ENCODE results near the gene DUS1L.
A peak's percentile ranks its signal among the peaks of the same experiment; 100 is the strongest.

DUS1L gene

DNA sequence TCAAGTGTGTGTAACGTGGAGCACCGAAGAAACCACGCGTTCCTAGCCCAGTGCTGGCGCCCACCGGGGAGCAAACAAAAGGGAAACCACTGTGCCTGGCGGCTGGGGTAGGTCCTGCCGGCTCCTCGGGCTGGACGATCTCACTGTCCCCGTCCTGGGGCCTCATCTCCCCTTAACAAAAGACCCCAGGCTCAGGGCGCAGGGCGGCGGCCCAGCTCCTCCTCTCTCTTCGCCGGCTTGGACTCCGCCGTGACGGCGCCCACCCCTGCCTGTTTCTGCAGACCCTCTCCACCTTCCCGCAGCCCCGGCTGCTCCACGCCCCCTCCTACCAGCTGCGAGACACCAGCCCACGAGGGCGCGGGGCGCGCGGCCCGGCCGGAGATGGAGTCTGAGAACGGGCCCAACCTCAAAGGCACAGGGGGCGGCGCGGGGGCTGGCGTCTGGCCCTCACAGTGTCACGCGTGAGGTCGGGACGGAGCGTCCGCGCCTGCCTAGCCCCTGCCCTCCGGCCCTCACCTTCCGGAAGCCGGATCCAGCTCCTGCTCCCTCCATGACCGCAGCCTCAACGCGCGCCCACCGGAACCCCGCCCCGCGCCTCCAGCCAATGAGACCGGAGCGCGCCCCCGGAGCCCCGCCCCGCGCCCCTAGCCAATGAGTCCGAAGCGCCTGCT is 43.2 kb downstream of the DUS1L start, which contains the start of gene CENPX:
CENPX (minus strand) TSS at position 569 of the 671 bp plus-strand sequence; CDS start at position 552, 17 bp downstream.
- no peak for DNase-seq

- DNase-seq = no peak
These were observed 43.7 kb downstream of the DUS1L start for GRCh38 chr17:82021900-82022309.

- no peak for DNase-seq
These were observed 44.3 kb downstream of the DUS1L start for GRCh38 chr17:82021107-82021899.

DNA sequence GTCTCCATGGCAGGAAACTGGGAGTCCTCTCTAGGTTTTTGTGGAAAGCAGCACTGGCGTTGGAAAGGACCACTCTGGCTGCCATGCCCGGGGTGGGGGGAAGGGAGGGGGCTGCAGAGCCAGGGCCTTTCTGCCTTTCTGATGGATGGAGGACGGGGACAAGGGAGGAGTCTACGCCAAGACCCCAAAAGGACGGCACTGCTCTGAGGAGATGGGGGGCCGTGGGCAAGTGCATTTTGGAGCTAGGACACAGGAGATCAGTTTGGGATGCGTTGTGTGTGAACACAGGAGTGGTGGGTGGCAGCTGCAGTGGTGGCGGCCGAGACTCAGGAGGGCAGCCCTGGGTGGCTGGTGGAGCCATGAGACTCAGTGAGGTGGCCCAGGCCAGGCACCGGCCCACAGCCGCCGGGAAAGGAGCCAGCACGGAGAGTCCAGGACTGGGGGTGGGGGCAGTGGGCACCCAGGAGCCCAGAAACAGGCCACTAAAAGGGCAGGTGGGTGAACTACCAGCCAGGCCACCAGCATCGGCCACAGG is 45.0 kb downstream of the DUS1L start:
- no peak for DNase-seq

GRCh38 chr17:82019690-82020571 is 45.7 kb downstream of the DUS1L start:
- DNase-seq = no peak

DNA sequence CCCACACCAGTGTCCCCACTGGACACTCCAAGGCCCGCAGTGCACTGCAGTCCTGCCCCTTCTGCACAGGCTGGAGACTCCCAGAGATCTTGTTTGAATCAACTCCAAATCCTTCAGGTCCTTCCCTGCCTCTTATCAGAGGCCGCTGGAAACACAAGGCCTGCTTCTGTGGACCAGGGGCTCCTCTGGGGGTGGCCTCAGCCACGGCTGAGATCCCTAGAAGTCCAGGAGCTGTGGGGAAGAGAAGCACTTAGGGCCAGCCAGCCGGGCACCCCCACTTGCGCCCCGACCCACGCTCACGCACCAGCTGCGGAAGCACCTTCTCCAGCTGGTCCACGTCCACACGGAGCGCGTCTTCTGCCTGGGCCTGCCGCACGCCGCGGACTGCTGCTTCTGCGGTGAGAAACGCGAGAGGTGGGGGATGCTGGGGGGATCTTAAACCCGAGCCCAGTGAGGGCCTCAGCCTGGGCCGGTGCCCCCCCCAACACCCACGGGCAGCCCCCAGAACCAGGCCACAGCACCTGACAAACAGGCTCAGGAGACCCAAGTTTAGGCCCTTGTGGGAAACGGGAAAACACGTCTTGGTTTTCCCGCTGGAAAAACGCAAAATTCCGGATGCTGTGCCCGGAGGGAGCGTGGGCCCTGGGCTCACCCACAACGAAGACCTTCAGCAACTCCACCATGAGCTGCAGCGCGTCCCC is 46.5 kb downstream of the DUS1L start:
- no peak for DNase-seq

GRCh38 chr17:82018152-82018988 is 47.2 kb downstream of the DUS1L start:
- DNase-seq = no peak

GRCh38 chr17:82017612-82018151 is 47.9 kb downstream of the DUS1L start:
- no peak for DNase-seq

- DNase-seq = no peak
These were observed 48.6 kb downstream of the DUS1L start for GRCh38 chr17:82016875-82017459.

- DNase-seq = no peak
These were observed 49.3 kb downstream of the DUS1L start for GRCh38 chr17:82016061-82016874.

GRCh38 chr17:82015311-82015971 is 50.2 kb downstream of the DUS1L start:
- no peak for DNase-seq

DNA sequence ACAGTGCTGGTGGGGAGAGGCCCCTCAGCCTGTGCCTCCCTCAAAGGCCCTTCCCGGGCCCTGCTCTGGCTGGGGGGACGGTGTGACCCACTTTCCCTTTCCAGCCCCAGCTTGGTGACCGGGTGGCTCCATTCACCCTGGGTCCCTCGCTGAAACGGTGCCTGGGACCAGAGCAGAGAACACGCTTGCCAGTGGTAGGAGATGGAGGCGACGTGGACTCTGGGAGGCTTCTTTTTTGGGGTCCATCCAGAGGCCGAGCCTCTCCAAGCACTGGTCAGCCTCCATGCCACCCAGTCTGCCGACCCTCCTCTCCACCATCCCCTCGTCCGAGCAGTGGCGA is 50.7 kb downstream of the DUS1L start:
- DNase-seq = no peak

DNA sequence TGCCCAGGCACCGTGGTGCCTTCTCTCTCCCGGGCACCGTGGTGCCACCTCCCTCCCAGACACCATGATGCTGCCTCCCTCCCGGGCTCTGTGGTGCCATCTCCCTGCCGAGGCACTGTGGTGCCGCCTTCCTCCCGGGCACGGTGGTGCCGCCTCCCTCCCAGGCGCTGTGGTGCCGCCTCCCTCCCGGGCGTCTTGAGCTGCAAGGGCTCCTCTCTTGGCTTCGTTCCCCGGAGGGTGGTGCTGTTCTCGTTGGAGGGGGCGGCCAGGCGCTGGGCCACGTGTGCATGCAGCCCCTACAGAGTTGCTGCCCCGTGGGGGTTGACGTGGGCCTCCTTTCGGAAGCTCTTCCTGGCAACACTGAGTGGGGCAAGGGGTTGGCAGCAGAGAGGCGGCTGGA is 51.2 kb downstream of the DUS1L start:
- DNase-seq = no peak

DNA sequence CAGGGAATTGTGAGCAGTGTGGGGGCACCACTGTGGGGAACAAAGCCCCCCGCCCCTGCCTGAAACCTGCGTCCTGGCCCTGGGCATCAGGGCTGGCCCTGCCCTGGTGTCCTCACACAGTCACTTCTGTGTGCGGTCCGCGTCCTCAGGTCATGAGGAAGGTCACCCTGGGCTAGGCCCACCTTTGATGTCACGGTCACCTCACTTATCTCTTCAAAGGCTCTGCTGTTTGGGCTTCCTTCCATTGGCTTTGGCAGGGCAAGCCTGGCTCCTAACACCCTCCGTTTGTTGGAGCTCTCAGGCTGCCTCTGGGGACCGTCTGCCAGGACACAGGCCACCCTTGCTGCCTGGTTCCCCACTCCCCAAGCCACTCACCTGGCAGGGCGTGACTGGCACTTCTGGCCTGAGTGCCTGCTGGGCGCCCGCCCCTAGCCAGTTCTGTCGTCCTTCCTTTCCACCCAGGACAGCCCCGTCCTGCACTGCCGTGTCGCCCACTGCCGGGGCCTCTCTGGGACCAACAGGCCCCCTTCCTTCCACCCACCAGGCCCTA is 51.8 kb downstream of the DUS1L start:
- DNase-seq = no peak

- no peak for DNase-seq
These were observed 52.3 kb downstream of the DUS1L start for GRCh38 chr17:82013341-82013740.

DNA sequence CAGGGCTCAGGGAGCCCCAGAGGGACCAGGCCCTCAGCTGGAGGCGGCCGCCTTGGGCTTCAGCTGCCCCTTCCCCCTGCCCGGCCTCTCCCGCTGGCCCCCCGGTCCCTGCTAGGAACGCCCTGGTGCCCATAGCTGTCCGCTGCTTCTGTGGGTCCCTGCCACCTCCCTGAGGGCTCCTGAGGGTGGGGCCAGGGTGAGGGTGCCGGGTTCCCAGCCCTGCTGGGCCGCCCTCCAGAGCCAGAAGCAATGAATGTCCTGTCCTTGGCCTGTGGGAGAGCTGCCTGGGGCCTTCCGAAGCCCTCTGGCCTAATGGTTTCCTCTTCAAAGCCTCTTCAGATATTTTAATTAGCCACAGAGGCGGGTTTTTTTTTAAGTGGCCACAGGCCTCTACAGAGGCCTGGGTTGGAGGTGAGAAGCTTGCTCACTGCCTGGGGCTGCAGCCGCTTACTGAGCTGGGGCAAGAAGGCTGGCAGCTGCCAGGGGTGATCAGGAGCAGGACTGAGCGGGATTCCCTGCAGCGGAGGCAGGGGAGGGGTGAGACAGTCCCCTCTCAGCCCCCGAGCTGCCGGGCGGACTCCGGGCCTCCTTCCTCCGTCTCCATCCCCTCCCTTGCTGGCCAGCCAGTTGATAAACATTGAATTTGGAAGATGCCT is 52.8 kb downstream of the DUS1L start:
- peak in 1 of 2 experiments; percentile 21 for DNase-seq

DNA sequence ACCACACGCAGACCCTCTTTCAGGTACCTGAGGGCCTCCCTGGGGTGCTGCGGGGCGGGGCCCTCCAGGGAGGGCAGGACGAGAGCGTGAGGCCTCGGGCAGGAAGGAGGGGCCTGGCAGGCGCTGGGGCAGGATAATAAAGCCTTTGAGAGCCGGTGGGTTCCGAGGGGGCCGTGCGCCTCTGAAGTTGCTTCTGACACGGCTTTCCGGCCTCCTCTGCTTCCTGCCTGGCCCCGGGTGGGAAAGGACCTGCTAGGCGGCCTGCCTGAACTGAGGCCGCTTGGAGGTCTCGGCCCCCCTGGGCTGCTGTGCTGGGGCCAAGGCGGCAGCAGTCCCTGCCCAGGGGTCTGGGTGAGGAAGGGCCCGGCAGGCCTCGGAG is 53.4 kb downstream of the DUS1L start:
- DNase-seq = no peak

DNA sequence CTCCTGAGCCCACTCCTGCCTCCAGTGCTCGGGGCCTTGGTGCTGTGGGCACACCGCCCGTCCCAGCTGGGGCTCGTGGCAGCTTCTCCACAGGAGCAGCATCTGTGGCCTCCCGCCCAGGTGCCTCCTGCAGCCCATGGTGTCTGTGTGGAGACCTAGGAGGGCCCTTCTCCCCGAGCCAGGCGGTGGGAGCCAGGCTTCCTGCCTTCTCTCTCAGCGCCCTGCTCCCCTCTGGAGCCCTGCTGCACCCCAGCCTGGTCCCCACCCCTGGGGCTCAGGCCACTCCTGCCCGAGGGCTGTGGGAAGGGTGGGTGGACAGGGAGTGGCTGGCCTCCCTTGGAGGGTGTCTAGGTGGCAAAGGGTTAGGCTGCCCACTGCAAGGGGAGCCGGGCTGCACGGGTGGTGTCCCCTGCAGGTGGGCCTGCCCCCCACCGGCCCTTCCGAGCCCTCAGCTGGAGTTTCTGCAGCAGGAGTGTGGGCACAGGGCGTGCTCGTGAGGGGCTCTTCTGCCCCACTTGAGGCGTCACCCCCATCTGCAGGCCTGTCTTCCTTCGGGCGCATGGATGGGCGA is 53.9 kb downstream of the DUS1L start:
- no peak for DNase-seq
